ENCODE data around the gene KLF7.
A peak's percentile ranks its signal among the peaks of the same experiment; 100 is the strongest.

Gene KLF7

DNA sequence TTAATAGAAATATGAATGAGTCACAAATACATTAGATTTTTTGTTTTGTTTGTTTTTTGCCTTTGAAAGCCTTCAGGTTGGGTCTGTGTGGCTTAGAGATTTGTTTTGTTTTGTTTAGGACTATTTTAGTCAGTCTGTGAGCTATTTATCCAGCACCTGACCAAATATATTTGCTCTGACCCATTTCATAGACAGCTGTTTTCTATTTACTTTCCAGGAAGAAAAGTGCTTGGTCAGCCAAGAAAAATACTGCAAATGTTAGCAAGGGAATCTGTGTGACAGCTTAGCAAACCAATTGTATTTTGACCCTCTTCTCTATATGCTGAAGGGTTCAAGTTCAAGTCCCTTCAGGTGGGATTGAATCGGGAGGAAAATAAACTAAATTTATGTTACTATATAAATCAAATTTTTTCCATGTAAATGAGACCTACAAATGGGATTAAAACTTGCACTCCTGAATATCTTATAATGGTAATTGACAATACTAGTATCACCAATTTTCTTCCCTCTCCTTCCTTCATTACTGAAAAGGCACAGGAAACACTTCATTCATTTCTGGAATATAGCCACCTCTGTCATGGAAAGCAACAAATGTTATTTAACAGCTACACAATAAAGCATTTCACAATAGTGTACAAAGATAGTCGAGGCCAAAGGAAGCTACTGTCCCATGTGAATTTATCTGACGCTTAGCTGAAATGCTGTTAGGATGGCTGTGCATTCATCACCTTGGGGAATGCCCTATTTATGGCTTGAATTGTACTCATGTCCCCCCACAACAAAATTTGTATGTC is 23.1 kb upstream of the KLF7 start:
- Histone ChIP-seq H3K27ac (ENCODE audit: low read depth, low read length) (no peak overlapping the region), H3K4me1 (ENCODE audit: control insufficient read depth in 5 of 5, insufficient read depth in 5 of 5, low read length in 5 of 5) (peaks cover 1 to 10% (median 8%) of the 10 kb centered on the region in 5 donors), H3K9me3 (ENCODE audit: control insufficient read depth in 5 of 5, low read length in 5 of 5) (peaks cover 2 to 8% (median 4%) of the 10 kb centered on the region in 5 donors)

DNA sequence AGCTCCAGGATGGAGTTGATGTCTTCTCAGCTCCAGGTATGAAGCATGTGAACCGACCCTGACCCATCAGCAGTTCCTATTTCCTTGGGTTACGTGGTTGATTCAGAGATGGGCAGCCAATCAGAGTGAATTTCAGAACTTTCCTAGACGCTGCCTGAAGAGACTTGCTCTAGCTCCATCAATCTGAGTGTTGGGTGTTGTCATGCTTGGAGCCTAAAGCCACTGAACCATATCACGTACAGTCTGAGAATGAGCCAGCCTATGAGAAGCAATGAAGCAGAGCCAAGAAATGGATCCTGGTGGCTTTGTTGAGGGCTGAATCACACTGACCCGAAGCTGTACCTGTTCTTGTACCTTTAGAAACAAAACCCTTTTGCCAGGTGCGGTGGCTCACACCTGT is 19.6 kb upstream of the KLF7 start:
- no peak overlapping the region for H3K4me3 ChIP-seq (ENCODE audit: low read depth in 1 of 5, low read length in 5 of 5)
- no peaks in the 10 kb centered on the region for H3K27me3 ChIP-seq (ENCODE audit: control insufficient read depth in 5 of 5, insufficient read depth in 4 of 5, low read length in 5 of 5)
- H3K36me3 ChIP-seq (ENCODE audit: control insufficient read depth in 5 of 5, insufficient read depth in 5 of 5, low read length in 5 of 5) = no peaks in the 10 kb centered on the region
- H3K9me3 ChIP-seq (ENCODE audit: control insufficient read depth in 5 of 5, low read length in 5 of 5) = peaks cover 2 to 8% (median 4%) of the 10 kb centered on the region in 5 donors
- H3K27ac ChIP-seq (ENCODE audit: low read depth, low read length) = no peak overlapping the region
- peaks cover 1 to 10% (median 8%) of the 10 kb centered on the region in 5 donors for H3K4me1 ChIP-seq (ENCODE audit: control insufficient read depth in 5 of 5, insufficient read depth in 5 of 5, low read length in 5 of 5)
- H3K9ac ChIP-seq (ENCODE audit: low read length in 5 of 5) = no peak overlapping the region

More for the DNA sequence above, 23.1 kb upstream of the KLF7 start:
- no peaks in the 10 kb centered on the region for H3K36me3 ChIP-seq (ENCODE audit: control insufficient read depth in 5 of 5, insufficient read depth in 5 of 5, low read length in 5 of 5)
- no peak overlapping the region for H3K4me3 ChIP-seq (ENCODE audit: low read depth in 1 of 5, low read length in 5 of 5)
- no peaks in the 10 kb centered on the region for H3K27me3 ChIP-seq (ENCODE audit: control insufficient read depth in 5 of 5, insufficient read depth in 4 of 5, low read length in 5 of 5)
- H3K9ac ChIP-seq (ENCODE audit: low read length in 5 of 5) = no peak overlapping the region

DNA sequence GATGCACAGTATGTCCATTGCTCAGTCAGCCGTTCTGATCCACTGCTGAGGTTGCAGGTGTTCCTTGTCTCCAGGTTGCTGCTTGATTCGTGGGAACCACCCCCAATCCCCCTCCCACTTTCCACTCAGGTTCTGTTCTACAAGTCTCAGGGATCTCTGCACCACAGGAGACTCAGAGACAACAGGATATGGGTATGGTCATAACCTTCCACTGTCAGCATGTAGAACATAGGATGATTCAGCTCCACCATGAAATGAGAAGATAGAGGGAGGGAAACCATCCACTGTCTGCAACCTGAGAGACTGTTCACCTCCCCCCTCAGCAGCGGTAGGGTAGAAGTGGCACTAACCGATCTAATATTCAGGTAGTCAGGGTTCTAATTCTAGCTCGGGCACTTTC is 19.0 kb upstream of the KLF7 start:
- Histone ChIP-seq H3K4me3 (ENCODE audit: low read depth in 1 of 5, low read length in 5 of 5) (no peak overlapping the region), H3K9ac (ENCODE audit: low read length in 5 of 5) (no peak overlapping the region), H3K27ac (ENCODE audit: low read depth, low read length) (no peak overlapping the region), H3K4me1 (ENCODE audit: control insufficient read depth in 5 of 5, insufficient read depth in 5 of 5, low read length in 5 of 5) (peaks cover 1 to 10% (median 8%) of the 10 kb centered on the region in 5 donors), H3K27me3 (ENCODE audit: control insufficient read depth in 5 of 5, insufficient read depth in 4 of 5, low read length in 5 of 5) (no peaks in the 10 kb centered on the region), H3K9me3 (ENCODE audit: control insufficient read depth in 5 of 5, low read length in 5 of 5) (peaks cover 2 to 8% (median 4%) of the 10 kb centered on the region in 5 donors), H3K36me3 (ENCODE audit: control insufficient read depth in 5 of 5, insufficient read depth in 5 of 5, low read length in 5 of 5) (no peaks in the 10 kb centered on the region)

DNA sequence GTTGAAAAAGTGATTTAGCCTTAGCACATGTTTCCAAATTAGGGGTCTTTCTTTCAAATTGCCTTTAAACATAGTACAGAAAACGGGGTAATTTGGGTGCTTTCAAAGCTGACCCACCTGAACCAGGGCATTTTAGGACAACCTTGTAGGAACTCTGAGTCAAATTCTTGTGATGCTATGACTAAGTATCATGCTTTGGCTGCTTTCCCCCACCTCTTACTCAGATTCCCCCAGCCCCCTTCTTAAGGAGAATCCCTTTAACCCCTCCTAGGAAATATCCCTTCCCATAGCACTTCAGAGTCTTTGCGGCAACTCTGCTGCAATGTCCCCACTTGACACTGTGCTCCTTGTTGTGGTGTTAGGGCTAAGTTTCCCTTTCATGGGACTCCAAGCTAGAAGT is 18.6 kb upstream of the KLF7 start:
- Histone ChIP-seq H3K4me1 (ENCODE audit: control insufficient read depth in 5 of 5, insufficient read depth in 5 of 5, low read length in 5 of 5) (peaks cover 1 to 9% (median 5%) of the 10 kb centered on the region in 5 donors), H3K27ac (ENCODE audit: low read depth, low read length) (no peak overlapping the region), H3K4me3 (ENCODE audit: low read depth in 1 of 5, low read length in 5 of 5) (no peak overlapping the region), H3K9ac (ENCODE audit: low read length in 5 of 5) (no peak overlapping the region), H3K9me3 (ENCODE audit: control insufficient read depth in 5 of 5, low read length in 5 of 5) (peaks cover 2 to 8% (median 4%) of the 10 kb centered on the region in 5 donors), H3K36me3 (ENCODE audit: control insufficient read depth in 5 of 5, insufficient read depth in 5 of 5, low read length in 5 of 5) (no peaks in the 10 kb centered on the region), H3K27me3 (ENCODE audit: control insufficient read depth in 5 of 5, insufficient read depth in 4 of 5, low read length in 5 of 5) (no peaks in the 10 kb centered on the region)

DNA sequence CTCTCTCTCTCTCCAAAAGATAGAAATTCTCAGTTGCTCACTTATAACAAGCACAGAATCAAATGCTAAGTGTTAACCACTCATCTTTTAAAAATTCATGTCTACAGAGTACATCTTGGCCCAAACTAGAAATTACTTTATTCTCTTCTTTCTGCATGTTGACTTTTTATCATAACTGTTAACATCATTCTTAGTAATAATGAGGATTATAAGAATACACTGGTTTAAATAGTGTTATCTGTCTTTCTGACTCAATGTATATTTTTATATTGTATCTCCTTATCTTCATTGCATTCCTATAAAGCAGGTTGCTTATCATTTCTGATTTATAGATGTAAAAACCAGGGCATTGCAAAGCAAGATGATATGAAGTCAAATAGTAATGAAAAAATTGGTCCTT is 17.8 kb upstream of the KLF7 start:
- Histone ChIP-seq H3K27ac (ENCODE audit: low read depth, low read length) (no peak overlapping the region), H3K27me3 (ENCODE audit: control insufficient read depth in 5 of 5, insufficient read depth in 4 of 5, low read length in 5 of 5) (no peaks in the 10 kb centered on the region), H3K36me3 (ENCODE audit: control insufficient read depth in 5 of 5, insufficient read depth in 5 of 5, low read length in 5 of 5) (no peaks in the 10 kb centered on the region), H3K4me1 (ENCODE audit: control insufficient read depth in 5 of 5, insufficient read depth in 5 of 5, low read length in 5 of 5) (peaks cover 0 to 1% (median 0%) of the 10 kb centered on the region in 5 donors), H3K9ac (ENCODE audit: low read length in 5 of 5) (no peak overlapping the region), H3K9me3 (ENCODE audit: control insufficient read depth in 5 of 5, low read length in 5 of 5) (peaks cover 2 to 8% (median 4%) of the 10 kb centered on the region in 5 donors), H3K4me3 (ENCODE audit: low read depth in 1 of 5, low read length in 5 of 5) (no peak overlapping the region)

DNA sequence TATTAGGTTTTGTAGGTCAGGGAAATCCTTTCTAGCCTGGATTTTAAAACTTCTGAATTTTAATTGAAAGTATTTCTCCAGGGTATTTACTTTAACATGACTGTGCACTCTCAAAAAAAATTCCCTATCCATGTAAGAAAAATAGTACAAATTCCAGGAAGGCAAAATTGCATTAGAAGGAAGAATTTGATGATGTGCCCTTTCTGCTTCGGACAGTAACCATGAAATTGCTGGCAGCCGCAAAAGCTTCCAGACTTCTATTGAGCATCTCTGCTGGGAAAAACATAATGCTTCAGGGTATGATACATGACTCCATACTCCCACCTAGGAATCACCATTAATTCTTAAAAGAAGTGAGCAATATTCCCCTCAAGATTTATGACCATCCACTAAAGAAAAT is 17.2 kb upstream of the KLF7 start:
- no peaks in the 10 kb centered on the region for H3K27me3 ChIP-seq (ENCODE audit: control insufficient read depth in 5 of 5, insufficient read depth in 4 of 5, low read length in 5 of 5)
- H3K9ac ChIP-seq (ENCODE audit: low read length in 5 of 5) = peak overlapping the region in 1 of 5 donors; percentile 35
- H3K4me1 ChIP-seq (ENCODE audit: control insufficient read depth in 5 of 5, insufficient read depth in 5 of 5, low read length in 5 of 5) = no peaks in the 10 kb centered on the region
- H3K27ac ChIP-seq (ENCODE audit: low read depth, low read length) = no peak overlapping the region
- H3K9me3 ChIP-seq (ENCODE audit: control insufficient read depth in 5 of 5, low read length in 5 of 5) = peaks cover 2 to 8% (median 4%) of the 10 kb centered on the region in 5 donors
- H3K4me3 ChIP-seq (ENCODE audit: low read depth in 1 of 5, low read length in 5 of 5) = no peak overlapping the region
- no peaks in the 10 kb centered on the region for H3K36me3 ChIP-seq (ENCODE audit: control insufficient read depth in 5 of 5, insufficient read depth in 5 of 5, low read length in 5 of 5)

DNA sequence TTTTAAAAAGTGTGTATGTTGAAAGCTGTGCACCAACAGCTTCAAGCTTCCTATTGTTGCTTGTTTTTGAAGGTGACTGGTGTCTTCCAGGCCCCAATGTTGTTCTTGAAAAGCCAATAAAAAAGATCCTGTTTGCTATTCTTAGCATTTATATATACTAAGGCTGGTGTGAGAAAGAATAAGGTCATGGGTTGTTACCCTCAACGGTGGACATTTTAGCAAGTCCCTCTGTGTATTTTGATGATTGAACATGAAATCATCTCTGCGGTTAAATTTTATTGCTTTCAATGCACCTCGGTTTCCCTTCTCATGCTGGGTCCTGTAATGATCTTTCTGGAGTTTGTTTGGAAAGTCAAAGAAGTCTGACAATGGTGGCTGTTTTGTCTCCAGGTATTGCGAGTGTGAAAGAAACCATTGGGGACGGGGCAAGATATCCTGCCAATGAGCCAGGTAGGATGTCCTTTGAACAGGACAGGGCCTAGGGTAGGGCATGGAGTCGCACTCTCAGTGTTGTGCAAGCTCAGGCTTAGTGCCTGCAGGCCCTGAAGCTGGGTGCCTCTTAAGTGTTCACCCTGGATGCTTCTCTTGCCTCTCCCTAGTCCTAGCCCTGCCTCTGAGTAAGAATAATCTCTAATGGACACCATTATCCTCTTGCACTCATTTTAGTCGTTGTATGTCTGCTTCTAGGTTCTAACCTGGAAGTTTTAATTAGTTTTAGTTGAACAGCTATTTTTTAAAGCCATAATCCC is 16.0 kb upstream of the KLF7 start:
- no peaks in the 10 kb centered on the region for H3K27me3 ChIP-seq (ENCODE audit: control insufficient read depth in 5 of 5, insufficient read depth in 4 of 5, low read length in 5 of 5)
- H3K27ac ChIP-seq (ENCODE audit: low read depth, low read length) = no peak overlapping the region
- peaks cover 0 to 4% (median 1%) of the 10 kb centered on the region in 5 donors for H3K9me3 ChIP-seq (ENCODE audit: control insufficient read depth in 5 of 5, low read length in 5 of 5)
- H3K36me3 ChIP-seq (ENCODE audit: control insufficient read depth in 5 of 5, insufficient read depth in 5 of 5, low read length in 5 of 5) = no peaks in the 10 kb centered on the region
- H3K4me1 ChIP-seq (ENCODE audit: control insufficient read depth in 5 of 5, insufficient read depth in 5 of 5, low read length in 5 of 5) = no peaks in the 10 kb centered on the region
- no peak overlapping the region for H3K9ac ChIP-seq (ENCODE audit: low read length in 5 of 5)
- no peak overlapping the region for H3K4me3 ChIP-seq (ENCODE audit: low read depth in 1 of 5, low read length in 5 of 5)

DNA sequence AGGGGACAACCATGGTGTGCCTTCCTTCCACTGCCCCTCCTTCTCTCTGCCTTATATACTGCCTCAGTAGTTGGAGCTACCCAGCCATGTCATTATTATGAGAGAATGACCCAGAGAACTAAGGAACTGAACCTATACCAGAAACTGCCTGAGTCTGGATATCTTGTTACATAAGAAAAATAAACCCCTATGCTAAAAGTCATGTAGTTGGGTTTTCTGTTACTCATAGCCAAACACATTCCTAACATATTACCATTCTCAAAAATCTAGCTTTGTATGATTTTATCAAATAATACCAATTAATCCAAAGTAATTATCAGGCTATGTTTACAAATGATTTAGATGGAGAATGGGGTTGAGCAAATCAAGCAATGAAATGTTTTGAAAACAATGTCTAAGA is 15.0 kb upstream of the KLF7 start:
- no peaks in the 10 kb centered on the region for H3K27me3 ChIP-seq (ENCODE audit: control insufficient read depth in 5 of 5, insufficient read depth in 4 of 5, low read length in 5 of 5)

DNA sequence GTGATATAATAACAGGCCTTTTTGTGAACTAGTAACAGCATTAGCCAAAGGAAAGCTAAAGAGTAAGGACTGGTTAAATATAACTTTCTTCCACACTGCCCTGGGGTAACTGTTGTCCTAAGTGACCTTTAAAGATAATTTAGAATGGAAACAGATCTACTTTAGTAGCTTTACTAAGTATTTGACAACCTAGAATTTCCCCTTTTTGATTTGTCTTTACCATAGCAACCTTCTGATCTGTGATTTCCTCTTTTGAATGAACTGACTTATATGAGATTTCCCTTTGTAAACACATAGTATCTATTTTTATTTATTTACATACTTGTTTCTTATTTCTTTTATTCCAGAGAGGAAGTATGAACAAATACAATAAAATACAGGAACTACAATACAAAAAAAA is 10.5 kb upstream of the KLF7 start:
- no peak overlapping the region for H3K27ac ChIP-seq (ENCODE audit: low read depth, low read length)
- no peak overlapping the region for H3K4me3 ChIP-seq (ENCODE audit: low read depth in 1 of 5, low read length in 5 of 5)
- H3K36me3 ChIP-seq (ENCODE audit: control insufficient read depth in 5 of 5, insufficient read depth in 5 of 5, low read length in 5 of 5) = no peaks in the 10 kb centered on the region
- H3K9me3 ChIP-seq (ENCODE audit: control insufficient read depth in 5 of 5, low read length in 5 of 5) = no peaks in the 10 kb centered on the region
- H3K4me1 ChIP-seq (ENCODE audit: control insufficient read depth in 5 of 5, insufficient read depth in 5 of 5, low read length in 5 of 5) = no peaks in the 10 kb centered on the region
- no peaks in the 10 kb centered on the region for H3K27me3 ChIP-seq (ENCODE audit: control insufficient read depth in 5 of 5, insufficient read depth in 4 of 5, low read length in 5 of 5)
- H3K9ac ChIP-seq (ENCODE audit: low read length in 5 of 5) = no peak overlapping the region

More for the DNA sequence above, 15.0 kb upstream of the KLF7 start:
- no peak overlapping the region for H3K9ac ChIP-seq (ENCODE audit: low read length in 5 of 5)
- no peak overlapping the region for H3K27ac ChIP-seq (ENCODE audit: low read depth, low read length)
- no peaks in the 10 kb centered on the region for H3K4me1 ChIP-seq (ENCODE audit: control insufficient read depth in 5 of 5, insufficient read depth in 5 of 5, low read length in 5 of 5)
- no peak overlapping the region for H3K4me3 ChIP-seq (ENCODE audit: low read depth in 1 of 5, low read length in 5 of 5)
- H3K9me3 ChIP-seq (ENCODE audit: control insufficient read depth in 5 of 5, low read length in 5 of 5) = no peaks in the 10 kb centered on the region
- H3K36me3 ChIP-seq (ENCODE audit: control insufficient read depth in 5 of 5, insufficient read depth in 5 of 5, low read length in 5 of 5) = no peaks in the 10 kb centered on the region

DNA sequence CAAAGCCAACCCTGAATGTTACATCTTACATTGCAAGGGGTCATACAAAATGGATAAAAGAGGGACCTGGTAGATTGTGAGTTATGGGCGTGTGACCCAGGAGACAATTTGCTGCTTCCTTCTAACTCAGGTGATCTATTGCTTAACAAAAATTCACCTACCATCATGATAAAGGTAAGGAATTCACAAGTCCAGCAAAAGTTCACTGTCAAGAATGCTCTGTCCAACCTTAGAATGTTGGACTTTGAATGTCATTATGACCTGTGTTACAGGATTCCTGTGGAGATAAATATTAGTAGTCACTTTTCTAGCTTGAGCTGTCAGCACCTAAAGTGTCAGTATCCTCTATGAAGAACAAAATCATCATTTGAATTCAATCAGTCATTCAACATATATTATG is 7.9 kb upstream of the KLF7 start:
- H3K4me3 ChIP-seq (ENCODE audit: low read depth in 1 of 5, low read length in 5 of 5) = no peak overlapping the region
- no peaks in the 10 kb centered on the region for H3K9me3 ChIP-seq (ENCODE audit: control insufficient read depth in 5 of 5, low read length in 5 of 5)
- H3K36me3 ChIP-seq (ENCODE audit: control insufficient read depth in 5 of 5, insufficient read depth in 5 of 5, low read length in 5 of 5) = no peaks in the 10 kb centered on the region
- H3K4me1 ChIP-seq (ENCODE audit: control insufficient read depth in 5 of 5, insufficient read depth in 5 of 5, low read length in 5 of 5) = peaks cover 0 to 2% (median 2%) of the 10 kb centered on the region in 5 donors
- no peaks in the 10 kb centered on the region for H3K27me3 ChIP-seq (ENCODE audit: control insufficient read depth in 5 of 5, insufficient read depth in 4 of 5, low read length in 5 of 5)
- H3K27ac ChIP-seq (ENCODE audit: low read depth, low read length) = no peak overlapping the region
- no peak overlapping the region for H3K9ac ChIP-seq (ENCODE audit: low read length in 5 of 5)

Measured in subcutaneous abdominal adipose tissue (tissue), 5 donors.